Endodermal cell (in vitro differentiated cells): ENCODE measurements around the gene ENTPD1. TPM values are rescaled to one million over a fixed set of nuclear protein-coding genes. Genes with fewer than 3 reads are reported as not detected.

Source experiments
- DNase-seq: peaks from one replicate; pipeline ENCODE4 v3.0.0-alpha.2; 2017
- H3K27ac ChIP-seq: 2 replicates; pipeline ENCODE4 v1.5.1; 2013; ENCODE audit warnings: mild to moderate bottlenecking, low read depth, low read length, moderate library complexity
- H3K27me3 ChIP-seq: 2 replicates; pipeline ENCODE4 v1.6.1; 2013; ENCODE audit warnings: mild to moderate bottlenecking, low read length, moderate library complexity; ENCODE audit not compliant: insufficient read depth, control insufficient read depth, poor library complexity, severe bottlenecking
- H3K36me3 ChIP-seq: 2 replicates; pipeline ENCODE4 v1.7.0; 2013; ENCODE audit warnings: mild to moderate bottlenecking, low read length, moderate library complexity; ENCODE audit not compliant: control insufficient read depth, insufficient read depth
- H3K4me1 ChIP-seq: one replicate; pipeline ENCODE4 v1.7.0; 2013; ENCODE audit warnings: low read length; ENCODE audit not compliant: control insufficient read depth, insufficient read depth
- H3K4me3 ChIP-seq: 2 replicates; pipeline ENCODE4 v1.5.1; 2013; ENCODE audit warnings: mild to moderate bottlenecking, low read length, moderate library complexity
- H3K9ac ChIP-seq: 2 replicates; pipeline ENCODE4 v1.6.1; 2013; ENCODE audit warnings: mild to moderate bottlenecking, low read length, moderate library complexity; ENCODE audit not compliant: poor library complexity, severe bottlenecking; ENCODE audit errors: extremely low read depth
- H3K9me3 ChIP-seq: 2 replicates; pipeline ENCODE4 v1.6.1; 2013; ENCODE audit warnings: mild to moderate bottlenecking, low read length, moderate library complexity; ENCODE audit not compliant: control insufficient read depth
- H3K27ac Mint-ChIP-seq: 2 replicates; pipeline ENCODE4 v1.8.0; 2020; ENCODE audit warnings: mixed read lengths
- H3K27me3 Mint-ChIP-seq: 2 replicates; pipeline ENCODE4 v1.8.0; 2021; ENCODE audit warnings: mild to moderate bottlenecking, mixed read lengths; ENCODE audit not compliant: insufficient read depth
- H3K36me3 Mint-ChIP-seq: 2 replicates; pipeline ENCODE4 v1.8.0; 2020; ENCODE audit warnings: low read depth, mixed read lengths
- H3K4me1 Mint-ChIP-seq: 2 replicates; pipeline ENCODE4 v1.8.0; 2020; ENCODE audit warnings: mixed read lengths
- H3K4me3 Mint-ChIP-seq: 2 replicates; pipeline ENCODE4 v1.8.0; 2020; ENCODE audit warnings: mild to moderate bottlenecking, moderate library complexity, mixed read lengths
- H3K9me3 Mint-ChIP-seq: 2 replicates; pipeline ENCODE4 v1.8.0; 2020; ENCODE audit warnings: mild to moderate bottlenecking, mixed read lengths
- CTCF ChIP-seq: fragments of 200-600 bp; sonication (generic); conservative IDR thresholded peaks from 2 replicates; pipeline ENCODE4 v1.5.0; 2021; ENCODE audit warnings: antibody characterized with exemption, mild to moderate bottlenecking
- WGBS, 2 experiments: methylation state at CpG; one replicate each; pipeline versions ENCODE4 v1.1.5 to v1.1.7; 2013; ENCODE audit warnings: missing lambda C conversion rate in 2 of 2, mixed read lengths in 1 of 2; ENCODE audit not compliant: insufficient coverage in 1 of 2, insufficient read length in 1 of 2; 5-methylcytosine and 5-hydroxymethylcytosine counted together
- long read RNA-seq, 4 experiments: library from polyadenylated mRNA in 2 of 4; library from RNA in 1 of 4; library from capped mRNA in 1 of 4; stranded (forward) in 3 of 4; unstranded in 1 of 4; transcript quantifications; one replicate each; pipeline ENCODE4 v2.0.0, GENCODE V29; 2020 to 2021; ENCODE audit warnings: inconsistent platforms in 1 of 4
- polyA plus RNA-seq, 2 experiments: library from polyadenylated mRNA; stranded (reverse); fragments of 50-300 nt; gene quantifications; one replicate each; pipeline ENCODE4 v1.2.3, GENCODE V29; 2013
- total RNA-seq, 2 donors: library from RNA; stranded (reverse); fragmentation: NEBNext Ultra II Directional in 1 of 2; extraction: Animal tissue kit (Norgen Biotek cat#: 25700) in 1 of 2; gene quantifications; 2 replicates in 1 of 2; 3 replicates in 1 of 2; pipeline ENCODE4 v1.2.1, GENCODE V29; 2021

ENTPD1 gene
- total RNA-seq, result 1 to 10 TPM; 3.9 TPM
- 0.89 TPM for polyA plus RNA-seq (2013, experiment 1 of 2)
- 1.0 TPM for polyA plus RNA-seq (2013, experiment 2 of 2)
- long read RNA-seq, experiment 1, partial matches to known transcripts, result 0 of 1 reads
- long read RNA-seq, experiment 1, other reads (novel, unspliced or antisense), result 1 of 1 reads
- long read RNA-seq, experiment 2, partial matches to known transcripts, result 2 of 7 reads
- long read RNA-seq, experiment 2, other reads (novel, unspliced or antisense), result 2 of 7 reads
- long read RNA-seq, experiment 3, partial matches to known transcripts, result 1 of 6 reads
- long read RNA-seq, experiment 3, other reads (novel, unspliced or antisense), result 1 of 6 reads
- long read RNA-seq, experiment 4, partial matches to known transcripts, result 0 of 6 reads
- long read RNA-seq, experiment 4, other reads (novel, unspliced or antisense), result 3 of 6 reads

GRCh38 chr10:95756041-95756761 is at the start of gene ENTPD1:
TSS of gene ENTPD1 (plus strand) at chr10:95756163. CDS start at chr10:95756240, 77 bp downstream.
- Mint-ChIP-seq H3K9me3 (no peaks in the 10 kb centered on the region), H3K27ac (no peak within 1 kb of the TSS), H3K4me1 (peaks cover 12% of the 10 kb centered on the region), H3K36me3 (no peaks in the 10 kb centered on the region), H3K4me3 (peak within 1 kb of the TSS; percentile 58), H3K27me3 (peaks cover 19% of the 10 kb centered on the region)
- Histone ChIP-seq H3K36me3 (no peaks in the 10 kb centered on the region), H3K4me3 (peak within 1 kb of the TSS; percentile 44), H3K4me1 (peaks cover 2% of the 10 kb centered on the region), H3K27ac (no peak within 1 kb of the TSS), H3K27me3 (peaks cover 17% of the 10 kb centered on the region), H3K9me3 (no peaks in the 10 kb centered on the region), H3K9ac (no peak within 1 kb of the TSS)
- TF ChIP-seq CTCF, result no peak
- WGBS, 2 experiments, result 14 to 23% methylated on average over 6 to 11 of the region's 11 CpGs
- DNase-seq, result peak; percentile 57

GRCh38 chr10:95706573-95706972 is 49.4 kb upstream of the ENTPD1 start:
- H3K27me3 ChIP-seq, result no peaks in the 10 kb centered on the region
- WGBS, 2 experiments, result 44% methylated on average over 6 of the region's 6 CpGs; no CpG with 5 or more reads in 1 of the 2 experiments
- no peak overlapping the region for H3K4me3 ChIP-seq
- H3K27ac ChIP-seq, result no peak overlapping the region
- H3K36me3 ChIP-seq, result no peaks in the 10 kb centered on the region
- no peak overlapping the region for H3K9ac ChIP-seq
- H3K4me3 Mint-ChIP-seq, result no peak overlapping the region
- no peaks in the 10 kb centered on the region for H3K9me3 ChIP-seq
- no peak for DNase-seq
- H3K4me1 Mint-ChIP-seq, result no peaks in the 10 kb centered on the region
- H3K27me3 Mint-ChIP-seq, result no peaks in the 10 kb centered on the region
- no peak overlapping the region for H3K27ac Mint-ChIP-seq
- no peaks in the 10 kb centered on the region for H3K36me3 Mint-ChIP-seq
- no peaks in the 10 kb centered on the region for H3K4me1 ChIP-seq
- no peak for TF ChIP-seq CTCF
- peaks cover 14% of the 10 kb centered on the region for H3K9me3 Mint-ChIP-seq

- Mint-ChIP-seq H3K4me3 (no peak overlapping the region), H3K9me3 (peaks cover 14% of the 10 kb centered on the region), H3K36me3 (no peaks in the 10 kb centered on the region), H3K27me3 (no peaks in the 10 kb centered on the region), H3K27ac (no peak overlapping the region), H3K4me1 (no peaks in the 10 kb centered on the region)
- no peaks in the 10 kb centered on the region for H3K27me3 ChIP-seq
- H3K9me3 ChIP-seq, result no peaks in the 10 kb centered on the region
- no peak overlapping the region for H3K4me3 ChIP-seq
- no peaks in the 10 kb centered on the region for H3K4me1 ChIP-seq
- DNase-seq, result no peak
- no peak overlapping the region for H3K27ac ChIP-seq
- 91% methylated on average over 3 to 7 of the region's 7 CpGs for WGBS, 2 experiments
- no peak overlapping the region for H3K9ac ChIP-seq
- no peak for TF ChIP-seq CTCF
- no peaks in the 10 kb centered on the region for H3K36me3 ChIP-seq
Observed at GRCh38 chr10:95706990-95707389, 49.0 kb upstream of the ENTPD1 start.
